ENCODE measurements around the gene COL11A2.

DNA sequence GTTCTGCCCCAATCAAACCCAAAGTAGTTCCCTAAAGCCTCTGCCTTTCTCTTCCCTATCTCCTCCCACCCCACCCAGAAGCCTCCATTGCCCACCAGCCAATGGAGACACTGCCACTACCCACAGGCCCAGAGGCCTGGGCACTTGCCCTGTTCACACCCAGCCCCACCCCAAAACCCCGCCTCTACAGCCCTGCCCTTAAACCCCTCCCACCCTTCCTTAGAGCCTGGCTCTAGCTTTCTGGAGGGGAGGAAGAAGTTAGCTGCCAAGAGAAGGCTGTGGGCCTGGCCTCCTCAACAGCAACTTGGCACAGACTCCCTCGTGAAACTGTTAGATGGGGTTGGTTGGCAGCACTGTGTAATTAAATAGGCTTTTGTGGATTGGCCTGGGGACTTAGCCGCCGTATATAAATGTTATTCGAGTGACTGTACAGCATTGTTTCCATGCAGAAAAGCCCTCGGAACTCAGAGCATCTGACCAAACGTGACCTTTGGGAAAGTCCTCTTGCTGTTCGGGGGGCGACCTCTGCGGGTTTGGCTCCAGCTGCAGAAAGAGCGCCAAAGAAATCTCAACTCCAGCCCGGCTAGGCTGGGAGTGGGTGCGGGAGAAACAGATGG, 31.4 kb downstream of the COL11A2 start:
- TF ChIP-seq, protein P1, sequence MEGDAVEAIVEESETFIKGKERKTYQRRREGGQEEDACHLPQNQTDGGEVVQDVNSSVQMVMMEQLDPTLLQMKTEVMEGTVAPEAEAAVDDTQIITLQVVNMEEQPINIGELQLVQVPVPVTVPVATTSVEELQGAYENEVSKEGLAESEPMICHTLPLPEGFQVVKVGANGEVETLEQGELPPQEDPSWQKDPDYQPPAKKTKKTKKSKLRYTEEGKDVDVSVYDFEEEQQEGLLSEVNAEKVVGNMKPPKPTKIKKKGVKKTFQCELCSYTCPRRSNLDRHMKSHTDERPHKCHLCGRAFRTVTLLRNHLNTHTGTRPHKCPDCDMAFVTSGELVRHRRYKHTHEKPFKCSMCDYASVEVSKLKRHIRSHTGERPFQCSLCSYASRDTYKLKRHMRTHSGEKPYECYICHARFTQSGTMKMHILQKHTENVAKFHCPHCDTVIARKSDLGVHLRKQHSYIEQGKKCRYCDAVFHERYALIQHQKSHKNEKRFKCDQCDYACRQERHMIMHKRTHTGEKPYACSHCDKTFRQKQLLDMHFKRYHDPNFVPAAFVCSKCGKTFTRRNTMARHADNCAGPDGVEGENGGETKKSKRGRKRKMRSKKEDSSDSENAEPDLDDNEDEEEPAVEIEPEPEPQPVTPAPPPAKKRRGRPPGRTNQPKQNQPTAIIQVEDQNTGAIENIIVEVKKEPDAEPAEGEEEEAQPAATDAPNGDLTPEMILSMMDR (IDR thresholded peaks at IDR 0.05; ENCODE audit: extremely low read depth in 1 of 2, insufficient read depth in 1 of 2, low read depth in 1 of 2, low read length in 2 of 2), result no peak
- TF ChIP-seq EZH2 (IDR thresholded peaks at IDR 0.05; ENCODE audit: borderline replicate concordance, low read depth, low read length, severe bottlenecking) (no peak), POLR2AphosphoS5 (IDR thresholded peaks at IDR 0.05; ENCODE audit: insufficient read depth, low read depth, low read length) (no peak), POLR2A (IDR thresholded peaks at IDR 0.05; ENCODE audit: low read depth, low read length) (no peak)
- TF ChIP-seq, protein P2, sequence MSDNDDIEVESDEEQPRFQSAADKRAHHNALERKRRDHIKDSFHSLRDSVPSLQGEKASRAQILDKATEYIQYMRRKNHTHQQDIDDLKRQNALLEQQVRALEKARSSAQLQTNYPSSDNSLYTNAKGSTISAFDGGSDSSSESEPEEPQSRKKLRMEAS (IDR thresholded peaks at IDR 0.05; ENCODE audit: insufficient read depth, insufficient read length), result no peak

All from endothelial cell of umbilical vein (primary cell).